Fibroblast of lung (primary cell): ENCODE results near the gene LRP1. TPM values are rescaled to one million over a fixed set of nuclear protein-coding genes. Genes with fewer than 3 reads are reported as not detected.

ENCODE experiments used
- DNase-seq, 2 donors: peaks; one replicate each; pipeline versions ENCODE4 v3.0.0 to v3.0.0-alpha.2; 2010; ENCODE audit warnings: low read depth in 2 of 2
- H2AFZ ChIP-seq: 2 replicates; pipeline ENCODE4 v1.5.1; 2012; ENCODE audit warnings: low read length, control low read depth, inconsistent platforms
- H3K27ac ChIP-seq: 2 replicates; pipeline ENCODE4 v1.5.1; 2011; ENCODE audit warnings: low read length, control low read depth; ENCODE audit not compliant: insufficient read depth
- H3K27me3 ChIP-seq: 2 replicates; pipeline ENCODE4 v1.5.1; 2011; ENCODE audit warnings: mild to moderate bottlenecking, low read length; ENCODE audit not compliant: control insufficient read depth, insufficient read depth
- H3K36me3 ChIP-seq: 2 replicates; pipeline ENCODE4 v1.5.1; 2011; ENCODE audit warnings: low read length; ENCODE audit not compliant: control insufficient read depth, insufficient read depth
- H3K4me1 ChIP-seq: 2 replicates; pipeline ENCODE4 v1.5.1; 2011; ENCODE audit warnings: low read length; ENCODE audit not compliant: control insufficient read depth, insufficient read depth; ENCODE audit errors: extremely low read depth
- H3K4me2 ChIP-seq: 2 replicates; pipeline ENCODE4 v1.5.1; 2011; ENCODE audit warnings: low read length, control low read depth; ENCODE audit not compliant: insufficient read depth; ENCODE audit errors: extremely low read depth
- H3K4me3 ChIP-seq, 4 experiments: fragments of 200-600 bp in 1 of 4; sonication (generic) in 1 of 4; replicated peaks in 1 of 4; 2 replicates each; pipeline ENCODE4 v1.5.1; 2011 to 2016; ENCODE audit warnings: low read length in 4 of 4, low read depth in 3 of 4, mild to moderate bottlenecking in 3 of 4, control low read depth in 2 of 4, inconsistent platforms in 1 of 4, mixed read lengths in 1 of 4; ENCODE audit not compliant: insufficient read depth in 1 of 4; ENCODE audit errors: control extremely low read depth in 1 of 4
- H3K79me2 ChIP-seq: 2 replicates; pipeline ENCODE4 v1.5.1; 2012; ENCODE audit warnings: mild to moderate bottlenecking, low read length, inconsistent platforms; ENCODE audit not compliant: control insufficient read depth, insufficient read depth
- H3K9ac ChIP-seq: 2 replicates; pipeline ENCODE4 v1.5.1; 2011; ENCODE audit warnings: mild to moderate bottlenecking, low read length, control low read depth; ENCODE audit not compliant: insufficient read depth
- H3K9me3 ChIP-seq: 2 replicates; pipeline ENCODE4 v1.5.1; 2012; ENCODE audit warnings: low read depth, low read length; ENCODE audit not compliant: control insufficient read depth, insufficient read depth
- H4K20me1 ChIP-seq: 2 replicates; pipeline ENCODE4 v1.5.1; 2011; ENCODE audit warnings: low read length; ENCODE audit not compliant: control insufficient read depth, insufficient read depth; ENCODE audit errors: extremely low read depth
- EZH2 ChIP-seq: IDR thresholded peaks from 2 replicates; pipeline ENCODE4 v1.5.1; 2012; ENCODE audit warnings: low read length, control low read depth, mild to moderate bottlenecking; ENCODE audit errors: missing control alignments
- polyA plus RNA-seq, 2 donors: library from polyadenylated mRNA; depleted of rRNA in 1 of 2; stranded (reverse) in 1 of 2; unstranded in 1 of 2; fragments of >200 nt; gene quantifications; 2 replicates each; pipeline ENCODE4 v1.2.1, GENCODE V29; 2011 to 2012; ENCODE audit warnings: missing spikeins in 1 of 2
- total RNA-seq: library from RNA; depleted of rRNA; stranded (reverse); fragments of >200 nt; gene quantifications from 2 replicates; pipeline ENCODE4 v1.2.1, GENCODE V29; 2014
- TF ChIP-seq, protein P1 (sequence below), 2 donors: IDR thresholded peaks in 1 of 2; conservative IDR thresholded peaks in 1 of 2; 1 replicate in 1 of 2; 2 replicates in 1 of 2; pipeline ENCODE4 v1.5.1; 2011 to 2012; ENCODE audit warnings: low read length in 2 of 2, control low read depth in 1 of 2, inconsistent platforms in 1 of 2, low read depth in 1 of 2, mild to moderate bottlenecking in 1 of 2

LRP1 gene
- total and polyA plus RNA-seq, 2 donors (not counting 1 experiment from before 2014, with no cell fraction given) = 92.2 to 464 TPM

- Histone ChIP-seq H3K9me3 (no peaks in the 10 kb centered on the region), H4K20me1 (no peaks in the 10 kb centered on the region), H3K27me3 (no peaks in the 10 kb centered on the region), H3K4me1 (peaks cover 5% of the 10 kb centered on the region), H3K36me3 (peaks cover 78% of the 10 kb centered on the region), H3K4me2 (no peak overlapping the region), H2AFZ (no peak overlapping the region), H3K9ac (no peak overlapping the region), H3K4me3 (no peak overlapping the region), H3K79me2 (no peaks in the 10 kb centered on the region), H3K27ac (no peak overlapping the region)
- peak in 1 of 2 donors; percentile 26 for DNase-seq
- TF ChIP-seq EZH2 = no peak
- TF ChIP-seq, protein P1, sequence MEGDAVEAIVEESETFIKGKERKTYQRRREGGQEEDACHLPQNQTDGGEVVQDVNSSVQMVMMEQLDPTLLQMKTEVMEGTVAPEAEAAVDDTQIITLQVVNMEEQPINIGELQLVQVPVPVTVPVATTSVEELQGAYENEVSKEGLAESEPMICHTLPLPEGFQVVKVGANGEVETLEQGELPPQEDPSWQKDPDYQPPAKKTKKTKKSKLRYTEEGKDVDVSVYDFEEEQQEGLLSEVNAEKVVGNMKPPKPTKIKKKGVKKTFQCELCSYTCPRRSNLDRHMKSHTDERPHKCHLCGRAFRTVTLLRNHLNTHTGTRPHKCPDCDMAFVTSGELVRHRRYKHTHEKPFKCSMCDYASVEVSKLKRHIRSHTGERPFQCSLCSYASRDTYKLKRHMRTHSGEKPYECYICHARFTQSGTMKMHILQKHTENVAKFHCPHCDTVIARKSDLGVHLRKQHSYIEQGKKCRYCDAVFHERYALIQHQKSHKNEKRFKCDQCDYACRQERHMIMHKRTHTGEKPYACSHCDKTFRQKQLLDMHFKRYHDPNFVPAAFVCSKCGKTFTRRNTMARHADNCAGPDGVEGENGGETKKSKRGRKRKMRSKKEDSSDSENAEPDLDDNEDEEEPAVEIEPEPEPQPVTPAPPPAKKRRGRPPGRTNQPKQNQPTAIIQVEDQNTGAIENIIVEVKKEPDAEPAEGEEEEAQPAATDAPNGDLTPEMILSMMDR (conservative IDR thresholded peaks at IDR 0.05 in 1 of 2, IDR thresholded peaks at IDR 0.05 in 1 of 2; ENCODE audit: low read depth in 1 of 2, low read length in 2 of 2) = no peak
Observed at GRCh38 chr12:57181561-57182155, 53.4 kb downstream of the LRP1 start.

DNA sequence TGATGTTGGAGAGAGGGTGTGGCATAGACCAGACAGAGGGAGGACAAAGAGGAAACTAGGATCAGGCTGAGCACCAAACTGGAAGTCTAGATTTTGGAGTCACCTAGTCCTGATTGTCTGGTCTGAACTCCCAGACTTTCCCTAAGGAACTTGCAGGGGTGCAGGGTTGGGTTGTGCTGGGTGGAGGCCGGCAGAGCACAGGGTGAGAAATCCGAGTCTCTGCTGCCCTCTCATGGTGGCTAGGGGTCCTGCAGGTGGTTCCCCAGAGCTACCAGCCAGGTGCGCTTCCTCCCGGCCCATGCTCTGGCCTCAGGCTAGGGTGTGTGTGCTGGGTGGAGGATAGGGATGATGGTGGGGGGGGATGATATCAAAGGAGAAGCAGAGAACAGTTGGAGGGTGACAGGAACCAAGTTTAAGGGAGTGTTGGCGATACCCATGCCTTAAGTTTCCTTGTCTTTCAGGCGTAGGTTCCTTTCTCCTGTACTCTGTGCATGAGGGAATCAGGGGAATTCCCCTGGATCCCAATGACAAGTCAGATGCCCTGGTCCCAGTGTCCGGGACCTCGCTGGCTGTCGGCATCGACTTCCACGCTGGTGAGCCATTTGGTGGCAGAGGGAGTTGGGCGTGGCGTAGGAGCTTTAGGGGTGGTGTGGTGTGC is 54.8 kb downstream of the LRP1 start:
- H3K4me1 ChIP-seq = peaks cover 5% of the 10 kb centered on the region
- H3K27ac ChIP-seq = no peak overlapping the region
- H3K27me3 ChIP-seq = no peaks in the 10 kb centered on the region
- H3K36me3 ChIP-seq = peaks cover 78% of the 10 kb centered on the region
- H2AFZ ChIP-seq = no peak overlapping the region
- no peaks in the 10 kb centered on the region for H3K9me3 ChIP-seq
- DNase-seq = peak; percentile 41 to 65
- H3K9ac ChIP-seq = no peak overlapping the region
- H4K20me1 ChIP-seq = no peaks in the 10 kb centered on the region
- no peaks in the 10 kb centered on the region for H3K79me2 ChIP-seq
- TF ChIP-seq, protein P1 (conservative IDR thresholded peaks at IDR 0.05 in 1 of 2, IDR thresholded peaks at IDR 0.05 in 1 of 2; ENCODE audit: low read depth in 1 of 2, low read length in 2 of 2) = peak; percentile 75 to 88
- no peak for TF ChIP-seq EZH2
- no peak overlapping the region for H3K4me2 ChIP-seq
- no peak overlapping the region for H3K4me3 ChIP-seq

GRCh38 chr12:57183939-57184725 is 55.8 kb downstream of the LRP1 start:
- Histone ChIP-seq H4K20me1 (no peaks in the 10 kb centered on the region), H3K9me3 (no peaks in the 10 kb centered on the region), H3K27ac (no peak overlapping the region), H3K79me2 (no peaks in the 10 kb centered on the region), H3K4me2 (no peak overlapping the region), H2AFZ (no peak overlapping the region), H3K4me3 (no peak overlapping the region), H3K36me3 (peaks cover 77% of the 10 kb centered on the region), H3K27me3 (no peaks in the 10 kb centered on the region), H3K9ac (no peak overlapping the region), H3K4me1 (peaks cover 5% of the 10 kb centered on the region)
- DNase-seq = no peak
- TF ChIP-seq EZH2 = no peak
- TF ChIP-seq, protein P1 (conservative IDR thresholded peaks at IDR 0.05 in 1 of 2, IDR thresholded peaks at IDR 0.05 in 1 of 2; ENCODE audit: low read depth in 1 of 2, low read length in 2 of 2) = no peak
